Measurements from ENCODE around the gene EVA1C.
"Not testable (repeated sequence)": the region's sequence is repeated elsewhere in the genome, so short reads cannot be mapped to it uniquely, and the experiment has no call there.

EVA1C gene

DNA sequence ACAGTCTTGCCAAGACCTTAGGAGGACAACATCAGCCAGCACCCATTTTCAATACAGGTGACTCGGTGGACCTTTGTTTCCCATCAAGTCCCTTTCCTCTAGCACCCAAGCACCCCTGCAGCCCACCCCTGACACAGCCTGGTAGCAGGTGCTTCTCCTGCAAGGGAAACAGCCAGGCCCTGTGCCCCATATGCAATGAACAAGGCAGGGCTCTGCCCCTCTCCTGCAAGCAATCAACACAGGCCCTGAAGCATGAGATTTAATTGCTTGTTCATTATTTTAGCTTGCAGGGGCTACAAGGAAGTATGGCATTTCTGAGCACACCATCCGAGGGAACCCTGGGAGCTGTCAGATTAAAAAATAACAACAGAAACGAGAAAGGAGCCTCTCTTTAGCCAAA is 137.4 kb downstream of the EVA1C start:
- no peak for DNase-seq (ENCODE audit: low read depth in 2 of 2, low spot score in 1 of 2)

- DNase-seq (ENCODE audit: low read depth in 2 of 2, low spot score in 1 of 2): no peak
Observed at GRCh38 chr21:32554832-32555638, 142.5 kb downstream of the EVA1C start.

DNA sequence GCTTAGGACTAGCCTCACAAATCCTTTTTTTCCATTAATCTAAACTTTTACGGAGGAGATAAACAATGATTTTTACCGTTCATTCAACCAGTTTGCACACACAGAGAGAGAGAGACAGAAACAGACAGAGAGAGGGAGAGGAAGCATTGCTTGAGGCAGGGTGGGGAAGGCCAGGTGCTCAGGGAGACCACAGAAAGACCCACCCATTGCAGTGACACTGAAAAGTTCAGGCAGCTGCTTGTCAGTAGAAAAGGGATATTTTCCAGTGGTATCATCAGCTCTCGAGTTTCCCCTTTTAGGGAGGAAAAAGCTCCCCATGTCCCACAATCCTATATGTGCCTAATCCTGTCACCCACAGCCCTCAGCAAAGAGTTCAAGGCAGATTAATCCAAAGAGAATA is 145.6 kb downstream of the EVA1C start:
- DNase-seq (ENCODE audit: low read depth in 2 of 2, low spot score in 1 of 2): no peak

GRCh38 chr21:32559006-32559610 is 146.6 kb downstream of the EVA1C start:
- DNase-seq (ENCODE audit: low read depth in 2 of 2, low spot score in 1 of 2): no peak

DNA sequence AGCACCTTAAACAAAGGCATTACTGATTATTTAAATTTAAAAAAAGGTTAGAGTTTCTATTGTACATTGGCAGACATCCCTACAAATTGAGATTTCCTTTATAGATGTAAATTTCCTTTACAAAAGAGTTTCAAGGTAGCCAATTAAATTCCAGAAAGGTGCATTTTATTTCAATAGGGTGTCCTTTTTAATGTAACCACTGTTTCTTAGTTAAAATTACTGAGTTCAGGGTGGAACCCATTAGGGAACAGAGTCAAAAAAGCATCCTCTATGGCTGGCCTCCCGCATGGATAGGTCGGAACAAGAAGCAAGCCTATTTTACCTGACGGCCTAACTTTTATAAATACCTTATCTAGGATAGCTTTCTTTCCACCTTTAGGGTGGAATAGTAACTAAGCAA is 148.4 kb downstream of the EVA1C start:
- no peak for DNase-seq (ENCODE audit: low read depth in 2 of 2, low spot score in 1 of 2)

DNA sequence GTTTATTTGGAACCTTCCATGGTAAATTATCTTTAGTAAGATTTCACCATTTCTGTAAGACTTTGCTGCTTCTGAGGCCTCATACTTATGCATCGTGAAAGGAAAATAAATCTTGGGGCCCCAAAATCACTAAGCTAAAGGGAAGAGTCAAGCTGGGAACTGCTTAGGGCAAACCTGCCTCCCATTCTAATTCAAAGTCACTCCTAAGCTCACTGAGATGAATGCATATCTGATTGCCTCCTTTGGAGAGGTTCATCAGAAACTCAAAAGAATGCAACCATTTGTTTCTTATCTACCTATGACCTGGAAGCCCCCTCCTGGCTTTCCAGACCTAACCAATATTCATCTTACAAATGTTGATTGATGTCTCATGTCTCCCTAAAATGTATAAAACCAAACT is 149.0 kb downstream of the EVA1C start:
- DNase-seq (ENCODE audit: low read depth in 2 of 2, low spot score in 1 of 2): not testable (repeated sequence)

DNA sequence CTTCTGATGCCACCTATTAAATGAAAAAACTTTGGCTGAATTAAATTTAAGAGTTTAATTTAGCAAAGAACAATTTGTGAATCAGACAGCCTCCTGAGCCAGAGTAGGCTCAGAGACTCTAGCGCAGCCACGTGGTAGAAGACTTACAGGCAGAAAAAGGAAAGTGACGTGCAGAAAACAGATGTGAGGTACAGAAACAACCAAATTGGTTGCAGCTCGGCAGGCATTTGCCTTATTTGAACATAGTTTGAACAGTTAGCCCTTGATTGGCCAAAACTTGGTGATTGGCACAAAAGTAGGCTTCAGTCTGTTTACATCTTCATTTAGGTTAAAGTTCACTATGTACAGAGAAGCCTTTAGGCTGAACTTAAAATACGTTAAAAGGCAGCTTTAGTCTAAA is 149.9 kb downstream of the EVA1C start:
- DNase-seq (ENCODE audit: low read depth in 2 of 2, low spot score in 1 of 2): no peak

DNA sequence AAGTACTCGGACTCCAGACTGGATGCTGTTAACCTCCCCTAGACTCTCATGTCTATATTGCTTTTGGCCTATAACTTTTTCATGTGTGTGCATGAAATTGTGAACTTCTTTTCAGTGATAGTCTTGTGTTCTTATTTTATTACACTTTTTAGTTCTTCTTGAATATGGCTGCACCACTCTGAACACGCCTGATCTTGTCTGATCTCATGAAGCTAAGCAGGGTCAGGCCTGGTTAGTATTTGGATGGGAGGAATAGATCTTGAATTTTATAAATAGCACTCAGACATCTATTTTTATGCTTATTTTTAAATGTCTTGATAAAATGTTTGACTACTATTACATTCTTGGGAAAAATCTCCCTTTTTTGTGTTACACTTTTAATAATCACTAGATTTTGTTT is 150.4 kb downstream of the EVA1C start:
- DNase-seq (ENCODE audit: low read depth in 2 of 2, low spot score in 1 of 2): no peak
